HCT116 (cell line): ENCODE measurements around the gene DCAF11. TPM values are rescaled to one million over a fixed set of nuclear protein-coding genes. Genes with fewer than 3 reads are reported as not detected.

Experiments used
- ATAC-seq: fragments of 200-7000 bp; cut with Tn5 transposase; 2 replicates; pipeline ENCODE4 v1.9.1; 2020; ENCODE audit warnings: mild to moderate bottlenecking, moderate library complexity
- BruUV-seq: library from RNA; stranded (reverse); fragments of 400-500 nt; replicated peaks from 2 replicates; lab custom pipeline; 2021; lab: Mats Ljungman, UMichigan
- CTCF ChIA-PET: fragments of 300-600 bp; sonication (Branson Sonifier 250); formaldehyde crosslinking; loops from one replicate; lab custom pipeline; 2021; ENCODE audit warnings: antibody characterized with exemption; lab: Charles Lee
- POLR2A ChIA-PET: fragments of 300-600, 350-600 bp; sonication (Branson Sonifier 250); formaldehyde crosslinking; loops from one replicate; lab custom pipeline; 2021; ENCODE audit warnings: antibody characterized with exemption; lab: Charles Lee
- RAD21 ChIA-PET, 2 experiments: fragments of 300-600 bp; sonication (Branson Sonifier 250); formaldehyde crosslinking; loops; one replicate each; lab custom pipeline; 2023; ENCODE audit warnings: low total read pairs in 2 of 2; ENCODE audit not compliant: uncharacterized antibody in 2 of 2, unreplicated experiment in 2 of 2, low non-redundant PET in 1 of 2; lab: Charles Lee
- DNase-seq: peaks from one replicate; pipeline ENCODE4 v3.0.0-alpha.2; 2010; ENCODE audit warnings: low read depth, low spot score
- H2AFZ ChIP-seq: fragments of 200-600 bp; shearing (Covaris generic), sonication (generic); 2 replicates; pipeline ENCODE4 v1.6.1; 2017; ENCODE audit warnings: low read depth, mixed run types, mixed read lengths, antibody characterized with exemption, low read length; ENCODE audit not compliant: poor library complexity, severe bottlenecking
- H3K27ac ChIP-seq: 2 replicates; pipeline ENCODE4 v1.5.1; 2012; ENCODE audit warnings: low read depth, low read length
- H3K27me3 ChIP-seq: fragments of 200-600 bp; sonication (generic); 2 replicates; pipeline ENCODE4 v1.6.1; 2016; ENCODE audit warnings: mixed run types, low read length, mixed read lengths; ENCODE audit not compliant: insufficient read depth
- H3K36me3 ChIP-seq, 2 experiments: fragments of 200-500 bp in 1 of 2; fragments of 200-600 bp in 1 of 2; sonication (Bioruptor generic) in 1 of 2; sonication (generic) in 1 of 2; 2 replicates each; pipeline versions ENCODE4 v1.5.1 to v1.6.1; 2014 to 2016; ENCODE audit warnings: low read length in 2 of 2, inconsistent platforms in 1 of 2, mixed read lengths in 1 of 2, mixed run types in 1 of 2; ENCODE audit not compliant: insufficient read depth in 2 of 2, control insufficient read depth in 1 of 2
- H3K4me1 ChIP-seq, 2 experiments: fragments of 200-600 bp in 1 of 2; sonication (generic) in 1 of 2; 2 replicates each; pipeline versions ENCODE4 v1.5.1 to v1.6.1; 2012 to 2017; ENCODE audit warnings: low read length in 2 of 2, inconsistent platforms in 1 of 2, mild to moderate bottlenecking in 1 of 2, mixed read lengths in 1 of 2, mixed run types in 1 of 2, moderate library complexity in 1 of 2; ENCODE audit not compliant: insufficient read depth in 2 of 2, control insufficient read depth in 1 of 2
- H3K4me2 ChIP-seq: fragments of 200-600 bp; sonication (generic); 2 replicates; pipeline ENCODE4 v1.6.1; 2017; ENCODE audit warnings: mixed run types, low read length, mixed read lengths
- H3K4me3 ChIP-seq, 2 experiments: fragments of 200-600 bp in 1 of 2; sonication (generic) in 1 of 2; replicated peaks in 1 of 2; 2 replicates each; pipeline ENCODE4 v1.5.1; 2011 to 2016; ENCODE audit warnings: low read length in 2 of 2, control low read depth in 1 of 2, low read depth in 1 of 2, mild to moderate bottlenecking in 1 of 2, mixed read lengths in 1 of 2, mixed run types in 1 of 2
- H3K79me2 ChIP-seq: fragments of 200-600 bp; sonication (generic); 2 replicates; pipeline ENCODE4 v1.6.1; 2017; ENCODE audit warnings: mild to moderate bottlenecking, mixed run types, low read length, moderate library complexity, mixed read lengths; ENCODE audit not compliant: insufficient read depth
- H3K9ac ChIP-seq: fragments of 200-600 bp; sonication (generic); 2 replicates; pipeline ENCODE4 v1.6.1; 2016; ENCODE audit warnings: low read length, mixed read lengths
- H3K9me2 ChIP-seq: fragments of 200-600 bp; sonication (generic), shearing (Covaris generic); 2 replicates; pipeline ENCODE4 v1.6.1; 2017; ENCODE audit warnings: mixed run types, mild to moderate bottlenecking, moderate library complexity; ENCODE audit not compliant: insufficient read depth
- H3K9me3 ChIP-seq, 2 experiments: fragments of 200-500 bp in 1 of 2; fragments of 200-600 bp in 1 of 2; sonication (Bioruptor generic) in 1 of 2; sonication (generic) in 1 of 2; 2 replicates each; pipeline ENCODE4 v1.6.1; 2014 to 2017; ENCODE audit warnings: low read length in 2 of 2, mixed read lengths in 2 of 2, inconsistent platforms in 1 of 2, low read depth in 1 of 2, mild to moderate bottlenecking in 1 of 2, mixed run types in 1 of 2, moderate library complexity in 1 of 2; ENCODE audit not compliant: control insufficient read depth in 1 of 2, insufficient read depth in 1 of 2
- H4K20me1 ChIP-seq: fragments of 200-600 bp; sonication (generic), shearing (Covaris generic); 2 replicates; pipeline ENCODE4 v1.6.1; 2017; ENCODE audit warnings: mixed run types, mild to moderate bottlenecking, moderate library complexity; ENCODE audit not compliant: insufficient read depth
- CBX3 ChIP-seq: IDR thresholded peaks from 2 replicates; pipeline ENCODE4 v1.6.1; 2012; ENCODE audit warnings: low read depth
- CTCF ChIP-seq, 3 experiments: fragments of 200-600 bp in 1 of 3; sonication (generic) in 1 of 3; IDR thresholded peaks in 2 of 3; conservative IDR thresholded peaks in 1 of 3; 2 replicates each; pipeline ENCODE4 v1.5.1; 2012 to 2017; ENCODE audit warnings: low read depth in 2 of 3, low read length in 2 of 3, antibody characterized with exemption in 1 of 3, borderline replicate concordance in 1 of 3, control low read depth in 1 of 3, mild to moderate bottlenecking in 1 of 3, mixed read lengths in 1 of 3, mixed run types in 1 of 3, moderate library complexity in 1 of 3; ENCODE audit not compliant: insufficient read depth in 1 of 3
- EGR1 ChIP-seq: IDR thresholded peaks from 2 replicates; pipeline ENCODE4 v1.6.1; 2012; ENCODE audit warnings: low read depth
- ELF1 ChIP-seq: IDR thresholded peaks from 2 replicates; pipeline ENCODE4 v1.6.1; 2012; ENCODE audit warnings: low read depth, borderline replicate concordance
- EZH2phosphoT487 ChIP-seq: fragments of 200-600 bp; IDR thresholded peaks from 2 replicates; pipeline ENCODE4 v1.6.1; 2018; ENCODE audit warnings: antibody characterized with exemption, borderline replicate concordance
- FOSL1 ChIP-seq: IDR thresholded peaks from 2 replicates; pipeline ENCODE4 v1.6.1; 2012; ENCODE audit warnings: low read depth
- MAX ChIP-seq: IDR thresholded peaks from 2 replicates; pipeline ENCODE4 v1.6.1; 2012
- POLR2A ChIP-seq: IDR thresholded peaks from 2 replicates; pipeline ENCODE4 v1.7.0; 2011; ENCODE audit warnings: borderline replicate concordance; ENCODE audit not compliant: insufficient read depth, insufficient read length; ENCODE audit errors: extremely low read depth
- REST ChIP-seq: IDR thresholded peaks from 2 replicates; pipeline ENCODE4 v1.6.1; 2012; ENCODE audit warnings: low read depth
- SIN3A ChIP-seq: IDR thresholded peaks from 2 replicates; pipeline ENCODE4 v1.6.1; 2012; ENCODE audit warnings: low read depth
- SP1 ChIP-seq: IDR thresholded peaks from 2 replicates; pipeline ENCODE4 v1.6.1; 2012; ENCODE audit warnings: low read depth
- SRF ChIP-seq: IDR thresholded peaks from 2 replicates; pipeline ENCODE4 v1.6.1; 2012; ENCODE audit warnings: low read depth
- TCF7L2 ChIP-seq: IDR thresholded peaks from 2 replicates; pipeline ENCODE4 v1.7.0; 2011; ENCODE audit warnings: borderline replicate concordance, inconsistent platforms; ENCODE audit not compliant: insufficient read depth, insufficient read length; ENCODE audit errors: extremely low read depth
- ZBTB33 ChIP-seq: IDR thresholded peaks from 2 replicates; pipeline ENCODE4 v1.6.1; 2011; ENCODE audit warnings: mild to moderate bottlenecking, low read length, moderate library complexity; ENCODE audit not compliant: insufficient replicate concordance; ENCODE audit errors: extremely low read depth
- ZFX ChIP-seq: fragments of 450-650 bp; IDR thresholded peaks from 2 replicates; pipeline ENCODE4 v1.6.1; 2017
- intact Hi-C: fragments of 100-400 bp; cut with micrococcal nuclease; formaldehyde crosslinking; loops from 2 replicates; pipeline ENCODE4 v1.10.0; 2022
- total RNA-seq: library from RNA; stranded (reverse); gene quantifications from one replicate; pipeline ENCODE4 v1.2.1, GENCODE V29; 2021; ENCODE audit not compliant: unreplicated experiment

The DCAF11 gene
- total RNA-seq, 1 experiment from 2014 or later = 47.5 TPM

GRCh38 chr14:24098229-24098926, 16.2 kb upstream of the DCAF11 start (continued):
- no peak for TF ChIP-seq EZH2phosphoT487
- TF ChIP-seq REST = no peak
- no peak for TF ChIP-seq CBX3
- TF ChIP-seq ELF1 = no peak
- TF ChIP-seq MAX = no peak
- TF ChIP-seq SIN3A = no peak
- TF ChIP-seq, all 23 proteins: peak for 0

- ATAC-seq = no peak
- CTCF ChIA-PET = no interaction called here
- no peak for TF ChIP-seq SP1
- TF ChIP-seq EGR1 = no peak
- TF ChIP-seq FOSL1 = no peak
- TF ChIP-seq TCF7L2 = no peak
- TF ChIP-seq POLR2A = no peak
- TF ChIP-seq SRF = no peak
- no peak for TF ChIP-seq ZBTB33
- no peak for TF ChIP-seq CTCF (IDR thresholded peaks at IDR 0.05 in 2 of 3, conservative IDR thresholded peaks at IDR 0.05 in 1 of 3; ENCODE audit: borderline replicate concordance in 1 of 3, insufficient read depth in 1 of 3, low read depth in 2 of 3, low read length in 2 of 3)
- TF ChIP-seq MAX = no peak
- no peak for TF ChIP-seq ZFX
Observed at GRCh38 chr14:24098927-24099813, 15.4 kb upstream of the DCAF11 start.

More at GRCh38 chr14:24098927-24099813, 15.4 kb upstream of the DCAF11 start:
- no peak overlapping the region for H3K9ac ChIP-seq
- peaks cover 6 to 11% of the 10 kb centered on the region in 2 experiments; a peak in 3 of 4 replicates for H3K4me1 ChIP-seq
- no peak overlapping the region for H2AFZ ChIP-seq
- no peaks in the 10 kb centered on the region for H4K20me1 ChIP-seq
- H3K79me2 ChIP-seq = peaks cover 7% of the 10 kb centered on the region; the same call in 1 of the 2 replicates
- BruUV-seq = no TSS peak
- POLR2A ChIA-PET = no interaction called here
- H3K36me3 ChIP-seq = no peaks in the 10 kb centered on the region
- no peaks in the 10 kb centered on the region for H3K27me3 ChIP-seq
- RAD21 ChIA-PET = no interaction called here
- no peaks in the 10 kb centered on the region for H3K9me2 ChIP-seq
- no peak overlapping the region for H3K4me3 ChIP-seq
- no peaks in the 10 kb centered on the region for H3K9me3 ChIP-seq
- no peak overlapping the region for H3K4me2 ChIP-seq
- H3K27ac ChIP-seq = no peak overlapping the region
- no peak for DNase-seq
- intact Hi-C loops = loop anchor here (10.0 kb wide), 1 partner anchor 114 kb away; the partner anchor contains the start of gene DHRS4L2
